ENCODE results near the gene SPTSSB.

Gene SPTSSB

DNA sequence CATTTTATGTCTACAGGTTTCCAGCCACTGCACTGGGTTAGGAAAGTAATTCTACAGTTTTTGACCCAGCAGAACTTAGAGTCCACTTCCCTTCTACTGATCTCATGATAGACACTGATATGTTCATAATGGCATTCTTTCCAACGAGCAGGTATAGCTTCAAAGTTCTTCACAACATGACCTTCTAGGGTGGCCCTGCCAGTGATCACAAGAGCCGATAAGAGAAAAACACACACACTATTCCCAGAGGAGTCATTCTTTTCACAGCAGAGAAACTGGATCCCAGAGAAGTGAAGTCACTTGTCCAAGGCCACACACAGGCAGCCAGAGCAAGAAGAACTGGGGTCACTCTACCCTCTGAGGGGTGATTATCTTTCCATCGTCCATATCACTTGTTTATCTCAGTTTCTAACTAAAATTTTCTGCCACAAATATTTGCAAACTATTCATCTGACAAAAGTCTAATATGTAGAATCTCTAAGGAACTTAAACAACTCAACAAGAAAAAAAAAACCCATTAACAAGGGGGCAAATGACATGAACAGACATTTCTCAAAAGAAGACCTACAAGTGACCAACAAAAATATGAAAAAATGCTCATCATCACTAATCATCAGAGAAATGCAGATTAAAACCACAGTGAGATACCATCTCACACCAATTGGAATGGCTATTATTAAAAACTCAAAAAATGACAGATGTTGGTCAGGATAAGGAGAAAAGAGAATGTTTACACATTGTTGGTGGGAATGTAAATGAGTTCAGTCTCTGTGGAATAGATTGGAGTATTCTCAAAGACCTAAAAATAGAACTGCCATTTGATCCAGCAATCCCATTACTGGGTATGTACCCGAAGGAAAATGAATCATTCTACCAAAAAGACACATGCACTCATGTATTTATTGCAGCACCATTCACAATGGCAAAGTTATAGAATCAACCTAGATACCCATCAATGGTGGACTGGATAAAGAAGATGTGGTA, 31.5 kb downstream of the SPTSSB start:
- TF ChIP-seq GATA2 (IDR thresholded peaks at IDR 0.05; ENCODE audit: low read depth, low read length): no peak
- no peak for TF ChIP-seq GATA3 (IDR thresholded peaks at IDR 0.05; ENCODE audit: low read depth, low read length)

DNA sequence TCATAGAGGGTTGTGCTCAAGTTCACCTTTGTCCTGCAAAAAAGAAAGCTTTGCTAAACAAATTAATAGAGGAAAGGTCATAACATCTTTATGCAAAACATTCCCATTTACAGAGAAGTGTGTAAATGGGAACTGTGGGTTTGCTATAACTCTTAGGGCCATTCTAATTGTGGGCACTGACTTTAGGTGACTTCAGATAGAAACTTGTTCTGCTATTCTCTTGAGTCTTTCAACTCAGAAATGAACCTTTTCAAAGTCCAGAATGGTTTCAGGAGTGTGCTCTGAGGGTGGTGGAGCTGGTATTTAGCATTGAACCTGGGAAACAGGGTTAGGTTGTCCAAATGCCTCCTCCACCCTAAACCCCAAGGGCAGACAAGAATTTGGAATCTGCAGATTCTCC, 34.0 kb downstream of the SPTSSB start:
- TF ChIP-seq GATA2 (IDR thresholded peaks at IDR 0.05; ENCODE audit: low read depth, low read length): no peak
- no peak for TF ChIP-seq GATA3 (IDR thresholded peaks at IDR 0.05; ENCODE audit: low read depth, low read length)

DNA sequence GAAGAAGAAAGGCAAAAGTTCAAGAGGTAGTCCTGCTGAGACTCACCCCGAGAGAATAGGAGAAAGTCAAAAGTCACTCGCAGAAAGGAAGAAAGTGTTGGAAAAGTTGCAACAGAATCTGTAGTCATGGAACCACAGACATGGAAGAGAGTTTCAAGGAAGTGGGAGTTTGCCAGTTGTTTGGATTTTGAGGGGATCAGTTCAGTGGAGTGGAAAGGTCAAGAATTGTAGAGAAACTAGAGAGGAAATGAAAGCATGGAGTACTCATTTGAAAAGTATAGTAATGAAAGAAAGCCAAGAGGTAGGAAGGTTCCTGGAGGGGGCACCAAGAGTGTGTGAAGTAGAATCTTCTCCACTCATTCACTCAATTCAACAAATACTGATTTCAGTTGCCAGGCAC, 34.7 kb downstream of the SPTSSB start:
- TF ChIP-seq GATA3 (IDR thresholded peaks at IDR 0.05; ENCODE audit: low read depth, low read length): no peak
- TF ChIP-seq GATA2 (IDR thresholded peaks at IDR 0.05; ENCODE audit: low read depth, low read length): no peak

DNA sequence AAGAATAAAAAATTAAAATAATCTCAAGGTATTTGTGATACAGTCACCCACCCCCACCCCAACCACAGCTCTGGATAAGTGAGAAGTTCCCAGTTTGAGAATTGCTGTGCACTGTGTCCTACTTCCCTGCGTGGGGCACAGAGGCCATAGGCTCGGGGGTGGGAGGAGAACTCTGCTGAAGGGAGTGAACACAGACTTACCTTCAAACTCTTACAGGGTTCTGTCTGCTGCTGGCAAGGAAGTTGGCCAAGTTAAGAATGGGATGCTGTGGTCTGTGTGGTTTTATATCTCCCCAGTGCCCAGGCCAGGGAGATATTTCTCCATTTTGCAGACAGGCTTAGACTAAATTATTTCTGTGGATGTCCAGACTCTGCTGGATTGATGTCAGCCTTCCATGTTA, 37.6 kb downstream of the SPTSSB start:
- TF ChIP-seq GATA3 (IDR thresholded peaks at IDR 0.05; ENCODE audit: low read depth, low read length): no peak
- no peak for TF ChIP-seq GATA2 (IDR thresholded peaks at IDR 0.05; ENCODE audit: low read depth, low read length)

DNA sequence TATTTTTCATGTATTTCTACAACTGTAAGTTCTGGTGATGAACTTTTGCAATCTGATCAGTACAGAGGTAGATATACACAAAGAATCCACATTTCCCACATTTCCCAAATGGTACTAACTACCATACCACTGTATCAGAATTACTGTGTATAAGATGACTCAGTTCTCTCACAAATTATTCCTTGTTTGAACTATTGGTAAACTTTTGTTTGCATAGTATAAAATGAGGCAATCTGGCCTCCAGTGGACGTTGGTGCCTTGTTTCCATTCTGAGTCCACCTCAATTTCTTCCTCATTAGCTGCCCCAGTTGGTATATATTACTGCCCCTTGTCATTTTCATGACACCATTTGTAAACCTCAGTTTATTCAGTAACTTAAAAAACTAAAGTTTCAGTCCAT, 38.5 kb downstream of the SPTSSB start:
- TF ChIP-seq GATA3 (IDR thresholded peaks at IDR 0.05; ENCODE audit: low read depth, low read length) (no peak), GATA2 (IDR thresholded peaks at IDR 0.05; ENCODE audit: low read depth, low read length) (no peak)

DNA sequence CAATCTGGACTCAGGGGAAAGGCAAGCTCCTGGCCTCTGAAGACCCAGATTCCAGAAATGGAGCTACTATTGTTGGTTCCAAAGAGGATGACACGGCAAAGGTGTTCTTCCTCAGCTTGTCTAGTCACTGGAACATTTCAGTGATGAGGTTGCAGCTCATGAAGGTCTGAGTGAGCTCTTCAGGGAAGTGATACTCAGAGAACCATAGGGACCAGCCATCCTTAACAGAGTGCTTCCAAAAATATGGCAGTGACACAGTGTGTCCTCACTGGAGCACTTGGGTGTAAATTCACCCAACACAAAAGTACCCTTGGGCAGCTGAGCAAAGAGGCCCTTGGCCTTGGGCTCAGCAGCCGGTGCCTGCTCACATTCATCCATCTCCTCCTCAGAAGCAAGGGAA, 46.3 kb downstream of the SPTSSB start:
- TF ChIP-seq GATA2 (IDR thresholded peaks at IDR 0.05; ENCODE audit: low read depth, low read length): no peak
- TF ChIP-seq GATA3 (IDR thresholded peaks at IDR 0.05; ENCODE audit: low read depth, low read length): no peak

DNA sequence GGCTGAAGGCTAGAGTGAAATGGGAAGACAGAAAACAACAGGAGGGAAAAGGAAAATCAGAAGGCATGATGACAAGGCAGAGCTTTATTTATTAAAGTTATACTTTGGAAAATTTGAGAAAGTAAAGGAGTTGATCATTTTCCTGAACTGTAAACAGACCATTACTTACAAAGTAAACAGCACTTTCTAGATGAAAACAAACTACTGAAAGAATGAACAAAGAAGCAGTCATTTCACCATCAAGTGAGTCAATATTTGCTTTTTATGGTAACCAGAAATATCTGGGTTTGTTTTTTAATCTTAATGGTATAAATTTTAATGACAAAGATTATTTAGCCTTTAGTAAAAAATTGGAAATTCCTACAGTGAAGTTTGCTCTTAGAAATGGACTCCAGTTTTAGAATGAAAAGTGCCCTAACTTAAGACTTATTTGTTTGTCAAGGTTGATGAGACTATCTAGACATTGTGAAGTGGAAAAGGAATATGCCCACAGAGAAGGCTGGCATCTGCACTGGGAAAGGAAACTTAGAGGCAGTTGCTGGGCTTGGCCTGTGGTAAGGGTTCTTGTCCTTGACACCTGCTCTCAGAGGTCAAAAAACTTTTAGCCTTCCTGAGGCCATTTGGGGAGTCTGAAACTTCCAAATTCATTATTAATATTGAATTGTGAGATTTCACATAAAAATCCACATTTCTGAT, 47.2 kb downstream of the SPTSSB start:
- no peak for TF ChIP-seq GATA2 (IDR thresholded peaks at IDR 0.05; ENCODE audit: low read depth, low read length)
- no peak for TF ChIP-seq GATA3 (IDR thresholded peaks at IDR 0.05; ENCODE audit: low read depth, low read length)

DNA sequence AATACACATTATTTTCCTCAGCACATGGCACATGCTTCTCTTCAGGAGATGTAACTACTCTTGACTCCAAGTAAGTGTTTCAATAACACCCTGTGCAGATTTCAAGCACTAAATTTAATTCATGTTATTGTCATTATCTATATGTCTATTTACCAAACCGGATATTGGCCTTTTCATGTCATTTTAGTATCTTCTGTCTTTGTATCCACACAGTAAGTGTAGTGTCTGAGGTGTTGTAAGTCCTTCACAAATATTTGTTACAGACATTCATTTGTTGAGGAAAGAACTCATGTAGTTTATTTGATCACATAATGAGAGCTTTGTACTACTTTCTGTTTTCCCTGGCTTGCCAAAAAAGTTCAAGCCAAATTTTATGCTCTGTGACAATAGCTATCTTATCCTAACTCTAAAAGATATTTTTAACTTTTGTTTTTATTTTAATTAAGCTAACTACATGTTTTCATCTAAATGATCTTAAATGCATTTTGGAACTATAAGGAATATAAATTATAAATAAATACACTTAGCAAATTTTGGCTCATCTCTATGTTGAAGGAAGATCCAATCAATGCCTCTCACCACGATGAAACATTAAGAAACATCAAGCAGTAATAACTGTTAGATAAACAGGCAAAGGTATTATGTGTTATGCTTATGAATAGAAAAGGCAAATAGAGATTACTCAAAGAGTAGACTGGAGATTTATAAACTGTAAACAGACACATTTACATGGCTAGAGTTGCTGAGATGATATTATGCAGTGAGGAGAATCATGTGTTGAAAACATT, 48.3 kb downstream of the SPTSSB start:
- TF ChIP-seq GATA2 (IDR thresholded peaks at IDR 0.05; ENCODE audit: low read depth, low read length): no peak
- TF ChIP-seq GATA3 (IDR thresholded peaks at IDR 0.05; ENCODE audit: low read depth, low read length): no peak

DNA sequence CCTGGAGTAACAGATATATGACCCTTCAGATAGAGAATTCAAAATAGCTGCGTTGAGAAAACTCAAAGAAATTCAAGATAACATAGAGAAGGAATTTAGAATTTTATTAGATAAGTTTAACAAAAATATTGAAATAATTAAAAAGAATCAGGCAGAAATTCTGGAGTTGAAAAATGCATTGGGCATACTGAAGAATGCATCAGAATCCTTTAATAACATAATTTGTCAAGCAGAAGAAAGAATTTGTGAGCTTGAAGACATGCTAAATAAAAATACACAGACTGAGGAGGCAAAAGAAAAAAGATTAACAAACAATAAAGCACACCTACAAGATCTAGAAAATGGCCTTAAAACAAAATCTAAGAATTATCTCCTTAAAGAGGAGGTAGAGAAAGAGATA, 50.5 kb downstream of the SPTSSB start:
- no peak for TF ChIP-seq GATA2 (IDR thresholded peaks at IDR 0.05; ENCODE audit: low read depth, low read length)
- TF ChIP-seq GATA3 (IDR thresholded peaks at IDR 0.05; ENCODE audit: low read depth, low read length): no peak

DNA sequence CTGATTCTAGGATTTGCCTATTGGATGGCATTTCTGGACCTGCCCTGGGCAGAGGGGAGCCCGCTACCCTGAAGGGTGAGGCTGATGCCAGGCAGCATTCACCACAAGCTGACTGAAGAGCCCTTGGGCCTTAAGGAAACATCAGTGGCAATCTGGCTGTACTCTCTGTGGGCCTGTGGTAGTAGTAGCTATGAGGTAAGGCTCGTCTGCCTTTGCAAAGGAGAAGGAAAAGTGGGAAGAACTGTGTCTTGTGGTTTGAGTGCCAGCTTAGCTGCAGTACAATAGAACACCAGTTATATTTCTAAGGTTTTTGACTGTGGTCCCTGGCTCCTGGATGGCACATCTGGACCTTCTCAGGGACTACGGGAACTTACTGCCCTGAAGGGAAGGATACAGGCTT, 51.5 kb downstream of the SPTSSB start:
- TF ChIP-seq GATA3 (IDR thresholded peaks at IDR 0.05; ENCODE audit: low read depth, low read length) (no peak), GATA2 (IDR thresholded peaks at IDR 0.05; ENCODE audit: low read depth, low read length) (no peak)

DNA sequence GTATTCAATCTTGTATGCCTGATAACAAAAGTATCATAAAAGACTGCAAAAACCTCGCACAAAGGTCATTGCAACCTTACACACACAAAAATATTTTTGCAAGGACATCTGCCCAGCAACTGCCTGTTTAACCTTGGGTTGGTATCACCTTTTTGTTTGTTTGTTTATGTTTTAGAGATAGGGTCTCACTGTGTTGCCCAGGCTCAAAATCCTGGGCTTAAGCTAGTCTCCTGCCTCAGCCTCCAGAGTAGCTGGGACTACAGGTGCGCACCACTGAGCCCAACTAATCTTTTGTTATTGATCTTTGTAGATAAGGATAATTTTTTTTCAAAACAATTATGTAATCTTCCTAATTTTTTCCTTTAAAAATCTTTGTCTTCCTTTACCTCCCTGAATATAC, 54.2 kb downstream of the SPTSSB start:
- TF ChIP-seq GATA2 (IDR thresholded peaks at IDR 0.05; ENCODE audit: low read depth, low read length): no peak
- TF ChIP-seq GATA3 (IDR thresholded peaks at IDR 0.05; ENCODE audit: low read depth, low read length): no peak

DNA sequence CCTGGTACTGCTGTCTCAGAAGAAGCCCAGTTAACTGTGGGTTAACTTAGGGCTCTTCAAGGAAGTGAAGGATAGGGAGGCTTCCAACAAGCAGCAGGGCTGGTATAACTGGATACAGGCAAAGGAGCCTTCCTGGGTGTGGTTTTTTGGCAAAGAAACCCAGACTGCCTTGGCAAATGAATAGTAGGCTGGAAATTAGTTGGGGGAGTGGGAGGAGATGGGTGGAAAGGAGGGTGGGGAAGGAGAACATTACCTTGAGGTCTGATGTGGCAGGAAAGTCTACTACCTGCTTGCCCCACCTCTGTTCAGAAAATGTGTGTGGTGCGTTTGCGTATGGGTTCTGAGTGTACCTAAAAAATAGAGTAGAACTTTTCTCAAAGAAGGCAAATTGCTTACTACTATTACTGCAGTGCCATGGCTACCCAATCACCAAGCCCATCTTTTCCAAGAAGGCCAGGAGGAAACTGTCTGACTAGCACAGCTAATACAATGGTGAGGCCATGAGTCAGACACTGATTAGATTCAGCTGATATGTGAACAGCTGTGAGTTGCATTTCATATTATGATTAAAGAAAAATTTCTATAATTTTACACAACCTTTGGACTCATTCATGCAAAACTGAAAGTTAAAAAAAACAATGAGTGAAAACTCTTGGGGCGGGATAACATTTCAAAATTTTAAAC, 55.2 kb downstream of the SPTSSB start:
- TF ChIP-seq GATA3 (IDR thresholded peaks at IDR 0.05; ENCODE audit: low read depth, low read length): no peak
- TF ChIP-seq GATA2 (IDR thresholded peaks at IDR 0.05; ENCODE audit: low read depth, low read length): no peak

DNA sequence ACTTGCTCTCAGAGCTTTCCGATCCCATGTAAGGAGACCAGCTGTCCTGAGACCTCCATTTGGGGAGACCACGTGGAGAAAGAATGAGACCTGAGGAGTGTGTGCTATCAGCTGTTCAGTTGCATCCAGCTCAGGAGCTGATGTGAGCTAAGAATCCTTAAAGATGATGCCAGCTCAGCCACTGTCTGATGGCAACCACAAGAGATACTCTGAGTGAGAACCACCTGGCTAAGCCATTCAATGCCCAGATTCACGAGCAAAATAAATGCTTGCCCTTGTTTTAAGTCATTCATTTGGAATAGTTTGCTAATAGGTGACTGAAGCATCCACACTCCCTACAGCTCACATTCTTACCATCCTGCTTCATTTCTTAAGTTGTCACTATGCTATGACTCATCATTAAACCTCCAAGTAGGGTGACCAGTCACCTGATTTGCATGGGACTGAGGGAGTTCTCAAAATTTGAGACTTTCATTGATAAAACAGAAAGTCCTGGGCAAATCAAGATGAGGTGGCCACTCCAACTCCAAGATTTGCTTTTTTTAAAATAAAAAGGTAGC, 56.4 kb downstream of the SPTSSB start:
- no peak for TF ChIP-seq GATA2 (IDR thresholded peaks at IDR 0.05; ENCODE audit: low read depth, low read length)
- no peak for TF ChIP-seq GATA3 (IDR thresholded peaks at IDR 0.05; ENCODE audit: low read depth, low read length)
